Measurements from ENCODE around the gene LDLRAD4. TPM values are rescaled to one million over a fixed set of nuclear protein-coding genes. Genes with fewer than 3 reads are reported as not detected.

The LDLRAD4 gene
- total RNA-seq, 4 donors from 2014 or later = 2.7 to 22.5 (median 10.8) TPM

DNA sequence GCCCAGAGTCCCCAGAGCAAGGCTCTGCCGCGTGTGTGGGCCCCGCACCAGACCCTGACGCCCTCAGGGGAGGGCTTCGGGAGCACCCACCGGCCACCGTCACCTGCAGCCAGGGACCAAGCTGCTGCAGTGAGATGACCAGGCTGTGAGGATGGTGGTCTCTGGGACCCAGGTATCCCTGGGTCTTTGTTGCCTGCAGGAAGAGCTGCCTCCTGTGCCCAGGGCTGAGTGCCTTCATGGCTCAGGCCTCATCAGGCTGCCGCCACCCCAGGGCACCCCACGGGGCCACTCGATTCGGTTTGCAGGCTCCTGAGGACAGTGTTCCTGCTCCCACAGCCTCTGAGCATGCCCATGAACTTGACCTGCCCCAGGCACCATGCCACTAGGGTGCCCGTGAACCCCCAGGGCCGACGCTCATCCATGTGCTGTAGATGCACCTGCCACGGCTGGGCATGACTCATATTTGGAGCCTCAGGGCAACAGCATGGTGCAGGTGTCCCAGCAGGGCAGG is 398.0 kb downstream of the LDLRAD4 start:
- no peak for DNase-seq (ENCODE audit: low spot score in 2 of 2)
- no peak overlapping the region for H3K4me3 ChIP-seq (ENCODE audit: low read depth, poor library complexity, severe bottlenecking)
- 56 to 84% methylated on average over 3 to 14 of the region's 15 CpGs for WGBS, 2 donors
- intact Hi-C loops (cut with DNase I; ENCODE audit: low total_unique reads) = no loop called here
- TF ChIP-seq CTCF (IDR thresholded peaks at IDR 0.05) = no peak
- TF ChIP-seq POLR2A (IDR thresholded peaks at IDR 0.05) = no peak

- DNase-seq (ENCODE audit: low spot score in 2 of 2) = no peak
- TF ChIP-seq CTCF (IDR thresholded peaks at IDR 0.05) = no peak
- no peak for TF ChIP-seq POLR2A (IDR thresholded peaks at IDR 0.05)
- no peak overlapping the region for H3K4me3 ChIP-seq (ENCODE audit: low read depth, poor library complexity, severe bottlenecking)
- 62% methylated on average over 9 of the region's 9 CpGs for WGBS, 2 donors
- intact Hi-C loops (cut with DNase I; ENCODE audit: low total_unique reads) = no loop called here
Observed at GRCh38 chr18:13617826-13618515, 399.4 kb downstream of the LDLRAD4 start.

DNA sequence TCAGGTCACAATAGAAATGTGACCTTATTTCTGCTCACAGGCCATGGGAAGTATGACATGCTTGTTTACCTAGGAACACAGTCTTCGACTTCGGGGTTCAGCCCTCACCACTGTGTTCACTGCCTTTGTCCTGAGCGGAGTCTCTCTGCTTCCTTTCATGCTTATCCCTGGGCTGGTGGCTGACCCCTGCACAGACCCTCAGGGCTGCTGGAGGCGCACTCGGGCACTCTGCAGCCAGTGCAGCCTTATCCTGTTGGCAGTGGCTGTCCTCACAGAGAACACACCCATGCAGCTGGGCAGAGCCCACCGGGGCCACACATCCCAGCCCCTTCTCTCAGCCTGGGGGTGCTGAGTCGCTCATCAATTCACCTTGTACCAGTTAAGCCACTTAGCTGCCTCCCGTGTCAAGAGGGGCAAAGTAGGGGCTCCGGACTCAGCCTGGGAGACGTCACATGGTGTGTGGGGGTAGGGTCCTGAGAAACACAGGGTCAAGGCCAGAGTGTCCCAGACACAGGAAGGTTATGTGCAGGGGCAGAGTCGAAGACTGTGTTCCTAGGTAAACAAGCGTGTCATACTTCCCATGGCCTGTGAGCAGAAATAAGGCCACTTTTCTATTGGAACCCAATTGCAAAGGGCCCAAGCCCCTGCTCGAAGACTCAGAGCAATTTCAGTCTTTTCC is 400.3 kb downstream of the LDLRAD4 start:
- intact Hi-C loops (cut with DNase I; ENCODE audit: low total_unique reads) = no loop called here
- no peak for DNase-seq (ENCODE audit: low spot score in 2 of 2)
- no peak overlapping the region for H3K4me3 ChIP-seq (ENCODE audit: low read depth, poor library complexity, severe bottlenecking)
- TF ChIP-seq CTCF (IDR thresholded peaks at IDR 0.05) (no peak), POLR2A (IDR thresholded peaks at IDR 0.05) (no peak)
- 86 to 93% methylated on average over 12 to 13 of the region's 13 CpGs for WGBS, 2 donors

- DNase-seq (ENCODE audit: low spot score in 2 of 2) = no peak
- 83 to 90% methylated on average over 16 to 20 of the region's 20 CpGs for WGBS, 2 donors
- TF ChIP-seq POLR2A (IDR thresholded peaks at IDR 0.05) (no peak), CTCF (IDR thresholded peaks at IDR 0.05) (no peak)
- no peak overlapping the region for H3K4me3 ChIP-seq (ENCODE audit: low read depth, poor library complexity, severe bottlenecking)
- intact Hi-C loops (cut with DNase I; ENCODE audit: low total_unique reads) = no loop called here
Observed at GRCh38 chr18:13619505-13620205, 401.1 kb downstream of the LDLRAD4 start.

DNA sequence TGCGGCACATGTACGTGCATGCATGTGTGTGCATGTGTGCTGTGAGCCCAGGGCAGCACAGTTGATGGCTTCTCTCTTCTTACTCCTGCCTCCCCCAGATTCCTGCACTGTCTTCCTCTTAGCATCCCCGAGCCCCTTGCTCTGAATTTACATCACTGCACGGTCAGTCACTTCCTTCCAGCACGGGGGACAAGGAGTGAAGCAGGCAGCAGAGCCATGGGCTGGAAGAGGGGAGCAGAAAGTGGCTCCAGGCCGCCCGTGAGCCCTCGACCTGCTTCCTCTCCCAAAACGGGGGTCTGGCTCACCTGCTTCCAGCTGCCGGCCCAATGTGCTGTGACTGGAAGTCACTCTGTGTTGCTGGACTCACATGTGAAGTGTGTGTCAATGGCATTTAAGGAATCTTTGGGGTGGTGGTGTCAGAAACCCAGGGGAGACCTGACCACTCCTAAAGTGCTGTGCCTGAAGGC is 401.7 kb downstream of the LDLRAD4 start:
- WGBS, 2 donors = 78 to 90% methylated on average over 9 to 10 of the region's 10 CpGs
- no peak for DNase-seq (ENCODE audit: low spot score in 2 of 2)
- TF ChIP-seq POLR2A (IDR thresholded peaks at IDR 0.05) (no peak), CTCF (IDR thresholded peaks at IDR 0.05) (no peak)
- intact Hi-C loops (cut with DNase I; ENCODE audit: low total_unique reads) = no loop called here
- no peak overlapping the region for H3K4me3 ChIP-seq (ENCODE audit: low read depth, poor library complexity, severe bottlenecking)

Data from lower leg skin (tissue), 4 donors.